ENCODE results near the gene SPATA7.

- TF ChIP-seq, protein P1, sequence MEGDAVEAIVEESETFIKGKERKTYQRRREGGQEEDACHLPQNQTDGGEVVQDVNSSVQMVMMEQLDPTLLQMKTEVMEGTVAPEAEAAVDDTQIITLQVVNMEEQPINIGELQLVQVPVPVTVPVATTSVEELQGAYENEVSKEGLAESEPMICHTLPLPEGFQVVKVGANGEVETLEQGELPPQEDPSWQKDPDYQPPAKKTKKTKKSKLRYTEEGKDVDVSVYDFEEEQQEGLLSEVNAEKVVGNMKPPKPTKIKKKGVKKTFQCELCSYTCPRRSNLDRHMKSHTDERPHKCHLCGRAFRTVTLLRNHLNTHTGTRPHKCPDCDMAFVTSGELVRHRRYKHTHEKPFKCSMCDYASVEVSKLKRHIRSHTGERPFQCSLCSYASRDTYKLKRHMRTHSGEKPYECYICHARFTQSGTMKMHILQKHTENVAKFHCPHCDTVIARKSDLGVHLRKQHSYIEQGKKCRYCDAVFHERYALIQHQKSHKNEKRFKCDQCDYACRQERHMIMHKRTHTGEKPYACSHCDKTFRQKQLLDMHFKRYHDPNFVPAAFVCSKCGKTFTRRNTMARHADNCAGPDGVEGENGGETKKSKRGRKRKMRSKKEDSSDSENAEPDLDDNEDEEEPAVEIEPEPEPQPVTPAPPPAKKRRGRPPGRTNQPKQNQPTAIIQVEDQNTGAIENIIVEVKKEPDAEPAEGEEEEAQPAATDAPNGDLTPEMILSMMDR (IDR thresholded peaks at IDR 0.05; ENCODE audit: low read depth, low read length): no peak
- no peak for TF ChIP-seq EZH2phosphoT487 (IDR thresholded peaks at IDR 0.05; ENCODE audit: low read depth)
Measured at GRCh38 chr14:88354358-88354757, 31.1 kb upstream of the SPATA7 start.
